ENCODE measurements around the gene CHP2.
"Not testable (repeated sequence)": the region's sequence is repeated elsewhere in the genome, so short reads cannot be mapped to it uniquely, and the experiment has no call there.

DNA sequence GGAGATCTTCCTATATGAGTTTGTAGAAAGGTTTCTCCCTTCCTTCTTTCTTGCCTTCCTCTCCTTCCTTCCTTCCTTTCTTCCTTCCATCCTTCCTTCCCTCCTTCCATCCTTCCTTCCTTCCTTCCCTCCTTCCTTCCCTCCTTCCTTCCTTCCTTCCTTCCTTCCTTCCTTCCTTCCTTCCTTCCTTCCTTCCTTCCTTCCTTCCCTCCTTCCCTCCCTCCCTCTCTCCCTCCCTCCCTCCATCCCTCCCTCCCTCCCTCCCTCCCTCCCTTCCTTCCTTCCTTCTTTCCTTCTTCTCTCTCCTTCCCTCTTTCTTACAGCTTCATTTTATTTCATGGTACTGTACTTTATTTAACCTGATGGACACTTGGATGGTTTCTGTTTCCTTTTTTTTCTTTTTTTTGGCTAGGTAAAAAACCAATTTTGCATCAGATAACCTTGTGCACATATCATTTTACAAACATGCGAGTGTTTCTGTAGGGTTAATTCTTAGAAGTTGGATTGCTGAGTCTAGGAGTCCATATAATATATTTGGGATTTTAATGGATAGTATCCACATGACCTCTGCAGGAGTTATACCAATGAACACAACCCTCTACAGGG, 17.3 kb upstream of the CHP2 start:
- TF ChIP-seq, protein P1, sequence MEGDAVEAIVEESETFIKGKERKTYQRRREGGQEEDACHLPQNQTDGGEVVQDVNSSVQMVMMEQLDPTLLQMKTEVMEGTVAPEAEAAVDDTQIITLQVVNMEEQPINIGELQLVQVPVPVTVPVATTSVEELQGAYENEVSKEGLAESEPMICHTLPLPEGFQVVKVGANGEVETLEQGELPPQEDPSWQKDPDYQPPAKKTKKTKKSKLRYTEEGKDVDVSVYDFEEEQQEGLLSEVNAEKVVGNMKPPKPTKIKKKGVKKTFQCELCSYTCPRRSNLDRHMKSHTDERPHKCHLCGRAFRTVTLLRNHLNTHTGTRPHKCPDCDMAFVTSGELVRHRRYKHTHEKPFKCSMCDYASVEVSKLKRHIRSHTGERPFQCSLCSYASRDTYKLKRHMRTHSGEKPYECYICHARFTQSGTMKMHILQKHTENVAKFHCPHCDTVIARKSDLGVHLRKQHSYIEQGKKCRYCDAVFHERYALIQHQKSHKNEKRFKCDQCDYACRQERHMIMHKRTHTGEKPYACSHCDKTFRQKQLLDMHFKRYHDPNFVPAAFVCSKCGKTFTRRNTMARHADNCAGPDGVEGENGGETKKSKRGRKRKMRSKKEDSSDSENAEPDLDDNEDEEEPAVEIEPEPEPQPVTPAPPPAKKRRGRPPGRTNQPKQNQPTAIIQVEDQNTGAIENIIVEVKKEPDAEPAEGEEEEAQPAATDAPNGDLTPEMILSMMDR (IDR thresholded peaks at IDR 0.05; ENCODE audit: borderline replicate concordance, extremely low read depth, low read length, poor library complexity, severe bottlenecking) = not testable (repeated sequence)
- TF ChIP-seq EZH2 (IDR thresholded peaks at IDR 0.05; ENCODE audit: borderline replicate concordance, low read depth, low read length, severe bottlenecking) = not testable (repeated sequence)

Data from DND-41 (cell line).